ENCODE data around the gene PDGFB.

Gene PDGFB

DNA sequence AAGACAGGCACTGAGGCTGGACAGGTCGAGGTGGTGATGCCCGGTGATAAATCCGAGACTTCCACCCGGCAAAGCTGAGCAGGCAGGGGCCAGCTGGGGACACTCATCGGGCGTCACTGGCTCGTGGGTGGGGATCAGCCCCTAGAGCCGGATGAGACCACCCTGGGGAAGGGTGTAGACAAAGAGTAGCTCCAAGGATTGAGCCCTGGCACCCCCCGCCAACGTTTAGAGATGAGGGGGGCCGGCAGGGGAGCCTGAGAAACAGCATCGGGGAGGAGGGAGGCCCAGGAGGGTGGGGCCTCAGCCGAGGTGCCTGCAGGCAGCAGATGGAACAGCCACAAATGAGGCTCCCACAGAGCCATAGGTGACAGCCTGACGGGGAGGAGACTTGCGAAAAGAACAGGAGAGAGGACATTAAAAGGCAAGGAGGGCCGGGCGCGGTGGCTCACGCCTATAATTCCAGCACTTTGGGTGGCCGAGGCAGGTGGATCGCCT is 64.9 kb downstream of the PDGFB start:
- no peaks in the 10 kb centered on the region for H3K36me3 ChIP-seq
- TF ChIP-seq Cebpa-rat (IDR thresholded peaks at IDR 0.05): no peak
- H4K20me1 ChIP-seq: no peaks in the 10 kb centered on the region
- no peak overlapping the region for H3K4me2 ChIP-seq
- peaks cover 3% of the 10 kb centered on the region for H3K4me1 ChIP-seq
- H3K27me3 ChIP-seq: no peaks in the 10 kb centered on the region
- H3K27ac ChIP-seq: no peak overlapping the region
- H3K4me3 ChIP-seq: no peak overlapping the region
- H3K9me3 ChIP-seq: peaks cover 8% of the 10 kb centered on the region
- no peak overlapping the region for H3K9ac ChIP-seq

DNA sequence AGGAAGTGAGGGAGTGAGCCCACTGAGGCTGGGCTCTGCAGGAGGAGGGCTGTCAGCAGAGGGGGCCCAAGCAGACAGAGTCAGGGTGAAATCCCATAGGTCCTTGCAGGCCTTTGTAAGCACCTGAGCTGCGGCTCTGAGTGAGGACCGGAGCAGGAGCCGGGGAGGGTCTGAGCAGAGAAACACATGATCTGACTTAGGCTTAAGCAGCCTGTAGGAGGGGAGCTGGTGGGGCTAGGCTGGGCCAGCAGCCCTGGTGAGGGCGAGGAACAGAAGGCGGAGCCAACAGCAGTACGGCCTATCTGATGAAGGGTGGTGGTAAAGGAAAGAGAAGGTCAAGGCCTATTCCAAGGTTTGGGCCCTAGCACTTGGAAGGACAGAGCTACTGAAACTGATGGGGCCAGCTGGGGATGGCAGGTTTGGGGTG is 65.4 kb downstream of the PDGFB start:
- no peak overlapping the region for H3K4me2 ChIP-seq
- peaks cover 8% of the 10 kb centered on the region for H3K9me3 ChIP-seq
- no peak for TF ChIP-seq Cebpa-rat (IDR thresholded peaks at IDR 0.05)
- no peaks in the 10 kb centered on the region for H4K20me1 ChIP-seq
- H3K36me3 ChIP-seq: no peaks in the 10 kb centered on the region
- no peak overlapping the region for H3K4me3 ChIP-seq
- peaks cover 8% of the 10 kb centered on the region for H3K4me1 ChIP-seq
- no peak overlapping the region for H3K9ac ChIP-seq
- no peaks in the 10 kb centered on the region for H3K27me3 ChIP-seq
- no peak overlapping the region for H3K27ac ChIP-seq

DNA sequence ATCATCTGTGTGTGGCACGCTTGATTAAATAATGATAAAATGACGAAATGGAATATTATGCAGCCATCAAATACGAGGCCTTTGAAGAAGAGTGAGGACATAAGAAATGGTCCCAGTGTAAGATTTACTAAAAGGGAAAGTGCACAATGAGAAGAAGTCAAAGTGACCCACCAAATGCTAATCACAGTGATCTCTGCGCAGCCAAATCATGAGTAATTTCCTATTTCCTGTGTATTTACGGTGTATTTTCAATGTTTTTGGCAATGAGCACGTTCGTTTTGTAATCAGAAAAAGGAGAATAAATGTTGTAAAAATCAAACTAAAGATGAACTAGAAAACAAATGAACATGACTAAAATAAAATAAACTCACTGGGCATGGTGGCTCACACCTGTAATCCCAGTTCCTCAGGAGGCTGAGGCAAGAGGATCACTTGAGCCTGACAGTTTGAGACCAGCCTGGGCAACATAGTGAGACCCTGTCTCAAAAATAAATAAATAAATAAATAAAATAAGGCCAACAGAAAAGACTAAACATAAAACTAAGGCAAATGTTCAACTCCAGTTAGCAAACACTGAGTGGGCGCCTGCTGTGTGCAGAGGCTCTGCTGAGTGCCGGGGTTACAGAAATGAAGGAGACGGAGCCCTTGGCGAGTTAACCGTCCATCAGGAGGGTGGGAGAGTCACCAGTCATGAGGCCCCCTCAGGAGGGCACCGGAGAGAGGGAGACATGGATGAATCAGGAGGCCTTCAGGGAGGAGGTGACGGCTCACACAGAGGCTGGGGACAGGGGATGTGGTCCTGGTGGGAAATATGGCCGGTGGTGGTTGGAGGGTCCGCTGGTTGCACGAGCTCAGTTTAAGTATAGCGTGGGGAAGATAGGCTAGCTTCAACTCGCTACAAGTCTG is 66.3 kb downstream of the PDGFB start:
- Histone ChIP-seq H3K4me2 (no peak overlapping the region), H3K27me3 (no peaks in the 10 kb centered on the region), H3K4me3 (no peak overlapping the region), H3K9ac (no peak overlapping the region), H3K4me1 (peaks cover 17% of the 10 kb centered on the region), H3K36me3 (no peaks in the 10 kb centered on the region), H3K9me3 (peaks cover 8% of the 10 kb centered on the region), H4K20me1 (no peaks in the 10 kb centered on the region), H3K27ac (no peak overlapping the region)
- TF ChIP-seq Cebpa-rat (IDR thresholded peaks at IDR 0.05): no peak

DNA sequence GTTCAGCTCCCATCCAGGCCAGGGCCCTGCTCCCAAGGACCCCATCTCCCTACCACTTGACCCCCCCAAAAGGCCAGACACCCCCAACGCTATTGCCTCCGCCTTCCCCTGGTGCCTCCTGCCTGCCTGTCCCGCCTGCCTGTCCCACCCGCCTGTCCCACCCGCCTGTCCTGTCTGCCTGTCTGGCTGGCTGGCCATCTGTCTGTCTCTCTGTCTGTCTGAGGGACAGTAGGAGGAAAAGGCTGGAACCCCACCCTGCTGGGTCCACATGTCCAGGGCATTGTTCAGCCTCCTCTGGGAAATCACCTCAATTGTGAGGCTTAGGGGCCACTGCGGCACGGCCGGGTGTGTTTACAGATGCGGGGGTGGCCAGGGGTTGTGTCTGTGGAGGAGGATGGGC is 67.0 kb downstream of the PDGFB start:
- H3K27ac ChIP-seq: no peak overlapping the region
- TF ChIP-seq Cebpa-rat (IDR thresholded peaks at IDR 0.05): no peak
- H4K20me1 ChIP-seq: no peaks in the 10 kb centered on the region
- no peaks in the 10 kb centered on the region for H3K36me3 ChIP-seq
- no peak overlapping the region for H3K4me2 ChIP-seq
- H3K4me1 ChIP-seq: peaks cover 18% of the 10 kb centered on the region
- no peak overlapping the region for H3K9ac ChIP-seq
- no peak overlapping the region for H3K4me3 ChIP-seq
- H3K27me3 ChIP-seq: no peaks in the 10 kb centered on the region
- H3K9me3 ChIP-seq: peaks cover 8% of the 10 kb centered on the region

DNA sequence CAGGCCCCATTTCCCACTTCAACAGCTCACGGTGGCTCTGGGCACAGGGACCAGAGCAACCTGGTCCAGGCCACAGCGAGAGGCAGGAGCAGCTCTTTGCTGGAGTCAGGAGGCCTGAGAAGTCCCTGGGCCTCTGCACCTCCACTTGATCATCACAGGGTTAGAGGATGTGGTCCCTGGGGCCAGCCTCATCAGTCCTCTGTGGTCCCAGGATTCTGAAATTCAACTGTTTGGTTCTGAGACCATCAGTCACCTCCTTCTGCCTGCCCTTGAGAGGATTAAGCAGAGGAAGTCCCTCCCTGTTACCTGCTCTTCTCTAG is 67.4 kb downstream of the PDGFB start:
- no peaks in the 10 kb centered on the region for H3K27me3 ChIP-seq
- H3K27ac ChIP-seq: no peak overlapping the region
- H3K36me3 ChIP-seq: no peaks in the 10 kb centered on the region
- no peak overlapping the region for H3K9ac ChIP-seq
- no peak overlapping the region for H3K4me2 ChIP-seq
- H3K4me1 ChIP-seq: peaks cover 18% of the 10 kb centered on the region
- no peak for TF ChIP-seq Cebpa-rat (IDR thresholded peaks at IDR 0.05)
- peaks cover 8% of the 10 kb centered on the region for H3K9me3 ChIP-seq
- no peak overlapping the region for H3K4me3 ChIP-seq
- H4K20me1 ChIP-seq: no peaks in the 10 kb centered on the region

DNA sequence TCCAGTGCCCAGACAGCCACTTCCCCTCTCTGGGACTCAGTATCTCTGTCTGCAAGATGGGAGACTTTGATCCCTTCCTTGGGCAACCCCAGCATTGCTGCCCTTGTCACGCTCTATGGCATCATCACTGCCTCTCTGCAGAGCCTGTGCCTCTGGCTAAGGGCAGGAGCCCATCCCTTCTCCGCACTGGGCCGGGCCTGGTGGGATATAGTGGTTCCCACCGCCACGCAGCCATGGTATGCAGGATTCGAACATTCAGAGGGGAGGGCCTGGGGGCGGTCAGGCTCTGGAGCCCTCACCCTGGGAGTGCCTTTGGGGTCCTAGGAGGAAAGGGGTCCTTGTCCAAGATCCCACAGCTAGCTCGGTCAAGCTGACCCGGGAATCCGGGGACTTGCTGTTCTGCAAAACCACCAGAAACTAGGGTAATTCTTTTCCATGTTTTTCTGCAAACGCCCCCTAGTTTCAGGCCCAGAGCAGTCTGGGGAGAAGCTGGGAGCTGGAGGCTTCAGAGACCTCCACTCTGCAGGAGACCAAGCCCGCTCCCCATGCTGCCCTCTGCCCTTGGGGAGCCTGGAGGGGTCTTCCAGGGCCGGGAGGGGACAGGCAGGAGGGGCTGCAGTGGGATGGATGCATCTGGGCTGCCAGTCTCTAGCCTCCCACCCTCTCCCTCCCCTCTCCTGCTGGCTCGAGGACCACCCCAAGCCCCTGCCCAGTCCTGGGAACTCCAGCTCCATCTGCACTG is 67.9 kb downstream of the PDGFB start:
- H3K27ac ChIP-seq: no peak overlapping the region
- peaks cover 18% of the 10 kb centered on the region for H3K4me1 ChIP-seq
- no peak overlapping the region for H3K9ac ChIP-seq
- peaks cover 5% of the 10 kb centered on the region for H3K9me3 ChIP-seq
- no peak overlapping the region for H3K4me2 ChIP-seq
- no peaks in the 10 kb centered on the region for H3K36me3 ChIP-seq
- no peaks in the 10 kb centered on the region for H4K20me1 ChIP-seq
- TF ChIP-seq Cebpa-rat (IDR thresholded peaks at IDR 0.05): no peak
- H3K27me3 ChIP-seq: no peaks in the 10 kb centered on the region
- no peak overlapping the region for H3K4me3 ChIP-seq

DNA sequence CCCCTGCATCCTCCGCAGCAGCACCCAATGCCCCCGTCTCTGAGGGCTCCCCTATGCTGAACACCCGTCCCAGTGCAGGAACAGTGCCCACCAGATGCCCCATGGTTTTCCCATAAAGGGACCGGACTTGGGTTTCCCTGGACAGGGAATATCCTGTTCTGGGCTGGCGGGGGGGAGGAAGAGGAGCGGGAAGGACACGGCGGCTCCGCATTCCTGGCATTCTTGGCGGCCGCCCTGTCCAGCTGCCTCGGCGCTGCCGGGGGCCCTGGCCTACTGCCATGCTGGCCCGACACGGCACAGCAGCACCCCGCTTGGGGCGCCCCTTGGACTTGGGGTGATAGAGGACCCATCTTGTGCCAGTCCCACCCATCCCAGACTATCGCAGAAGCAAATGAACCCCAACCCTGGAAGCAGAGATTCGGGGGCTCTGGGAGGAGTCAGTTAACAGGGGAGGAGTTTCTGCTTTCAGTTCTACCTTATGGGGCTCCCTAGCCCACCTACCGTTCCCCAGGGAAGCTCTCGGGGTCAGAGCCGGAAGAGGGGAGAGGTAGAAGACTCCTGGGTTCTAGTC is 68.6 kb downstream of the PDGFB start:
- Histone ChIP-seq H3K27me3 (no peaks in the 10 kb centered on the region), H3K4me1 (peaks cover 24% of the 10 kb centered on the region), H3K9me3 (no peaks in the 10 kb centered on the region), H3K9ac (no peak overlapping the region), H4K20me1 (no peaks in the 10 kb centered on the region), H3K36me3 (no peaks in the 10 kb centered on the region), H3K27ac (no peak overlapping the region), H3K4me3 (no peak overlapping the region), H3K4me2 (no peak overlapping the region)
- no peak for TF ChIP-seq Cebpa-rat (IDR thresholded peaks at IDR 0.05)

DNA sequence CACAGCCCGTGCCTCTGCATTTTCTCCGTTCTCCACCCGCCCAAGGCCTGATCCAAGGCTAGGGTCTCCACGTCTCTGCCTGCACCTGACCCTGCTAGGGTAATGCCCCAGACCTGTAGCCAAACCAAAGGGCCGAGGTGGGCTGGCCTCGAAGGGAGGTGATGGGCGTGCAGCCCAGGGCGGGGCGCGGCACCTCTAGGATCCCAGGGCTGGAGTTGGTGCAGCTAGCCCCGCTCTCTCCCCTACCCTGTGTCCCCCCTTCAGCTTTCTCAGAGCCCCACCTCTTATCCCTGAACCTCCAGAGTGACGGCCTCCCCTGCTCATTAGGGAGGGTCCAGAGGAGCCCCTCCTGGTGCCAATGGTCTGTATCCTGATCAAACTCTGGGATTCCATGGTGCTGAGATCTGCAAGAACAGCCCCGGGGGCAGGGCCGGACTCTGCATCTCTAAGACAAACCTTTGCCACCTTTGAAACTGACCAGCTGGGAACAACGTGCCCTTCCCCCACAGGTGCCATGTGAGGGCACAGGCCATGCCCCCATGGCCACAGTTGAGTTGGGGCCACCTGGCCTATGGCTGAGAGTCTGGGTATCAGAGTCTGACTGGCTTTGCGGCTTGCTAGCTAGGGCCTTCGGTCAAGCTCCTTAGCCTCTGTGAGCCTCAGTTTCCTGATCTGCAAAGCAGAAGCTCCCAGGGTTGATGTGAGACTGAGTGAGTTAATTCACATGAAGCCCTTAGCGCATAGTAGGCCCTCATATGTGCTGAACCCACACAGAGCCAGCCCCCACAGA is 69.2 kb downstream of the PDGFB start:
- H3K9ac ChIP-seq: no peak overlapping the region
- H3K4me1 ChIP-seq: peaks cover 30% of the 10 kb centered on the region
- no peak for TF ChIP-seq Cebpa-rat (IDR thresholded peaks at IDR 0.05)
- no peaks in the 10 kb centered on the region for H4K20me1 ChIP-seq
- no peaks in the 10 kb centered on the region for H3K36me3 ChIP-seq
- H3K27me3 ChIP-seq: no peaks in the 10 kb centered on the region
- no peak overlapping the region for H3K4me2 ChIP-seq
- no peak overlapping the region for H3K27ac ChIP-seq
- no peaks in the 10 kb centered on the region for H3K9me3 ChIP-seq
- H3K4me3 ChIP-seq: no peak overlapping the region

All from BLaER1 (cell line).